PC-3 (cell line): ENCODE data around the gene PDS5A. TPM values are rescaled to one million over a fixed set of nuclear protein-coding genes. Genes with fewer than 3 reads are reported as not detected.
A peak's percentile ranks its signal among the peaks of the same experiment; 100 is the strongest.

Experiments
- ATAC-seq: fragments of 200-7000 bp; cut with Tn5 transposase; 2 replicates; pipeline ENCODE4 v1.9.1; 2020; ENCODE audit warnings: mild to moderate bottlenecking, moderate library complexity
- BruUV-seq: library from RNA; stranded (reverse); fragments of 400-500 nt; replicated peaks from 2 replicates; lab custom pipeline; 2021; lab: Mats Ljungman, UMichigan
- CTCF ChIA-PET: fragments of 300-600 bp; sonication (Branson Sonifier 250); formaldehyde crosslinking; loops from one replicate; lab custom pipeline; 2022; ENCODE audit warnings: antibody characterized with exemption; lab: Charles Lee
- POLR2A ChIA-PET: fragments of 300-600 bp; sonication (Branson Sonifier 250); formaldehyde crosslinking; loops from one replicate; lab custom pipeline; 2022; ENCODE audit warnings: antibody characterized with exemption; ENCODE audit not compliant: unreplicated experiment; lab: Charles Lee
- DNase-seq: peaks from one replicate; pipeline ENCODE4 v3.0.0-alpha.2; 2015
- H2AFZ ChIP-seq: fragments of 300-600 bp; sonication (generic); 2 replicates; pipeline ENCODE4 v1.6.0; 2016; ENCODE audit warnings: antibody characterized with exemption, low read length
- H3F3A ChIP-seq: fragments of 300-600 bp; sonication (generic); one replicate; pipeline ENCODE4 v1.6.0; 2017; ENCODE audit warnings: antibody characterized with exemption, low read length, control low read depth, mild to moderate bottlenecking; ENCODE audit not compliant: unreplicated experiment
- H3K27ac ChIP-seq: fragments of 300-600 bp; sonication (generic); 2 replicates; pipeline ENCODE4 v1.5.1; 2016; ENCODE audit warnings: mild to moderate bottlenecking, low read length
- H3K27me3 ChIP-seq: fragments of 300-600 bp; sonication (generic); 2 replicates; pipeline ENCODE4 v1.6.1; 2016; ENCODE audit warnings: low read length, mixed read lengths
- H3K36me3 ChIP-seq: fragments of 300-600 bp; sonication (generic); 2 replicates; pipeline ENCODE4 v1.6.1; 2016; ENCODE audit warnings: low read depth, mixed run types, low read length, mixed read lengths
- H3K4me1 ChIP-seq: fragments of 300-600 bp; sonication (generic); 2 replicates; pipeline ENCODE4 v1.5.1; 2016; ENCODE audit warnings: low read length; ENCODE audit not compliant: insufficient read depth
- H3K4me2 ChIP-seq: fragments of 300-600 bp; sonication (generic); 2 replicates; pipeline ENCODE4 v1.6.0; 2016; ENCODE audit warnings: low read length
- H3K4me3 ChIP-seq: fragments of 300-600 bp; sonication (generic); 2 replicates; pipeline ENCODE4 v1.5.1; 2016; ENCODE audit warnings: mild to moderate bottlenecking, low read length, mixed read lengths
- H3K79me2 ChIP-seq: fragments of 300-600 bp; sonication (generic); 2 replicates; pipeline ENCODE4 v1.6.1; 2017; ENCODE audit warnings: low read length, mixed read lengths
- H3K9ac ChIP-seq: fragments of 300-600 bp; sonication (generic); 2 replicates; pipeline ENCODE4 v1.6.0; 2016; ENCODE audit warnings: mild to moderate bottlenecking, low read length
- H3K9me2 ChIP-seq: fragments of 300-600 bp; sonication (generic); replicated peaks from 2 replicates; pipeline ENCODE4 v1.6.1; 2016; ENCODE audit warnings: mixed run types, low read length, mixed read lengths
- H3K9me3 ChIP-seq: fragments of 300-600 bp; sonication (generic); 2 replicates; pipeline ENCODE4 v1.6.1; 2016; ENCODE audit warnings: low read length, mixed read lengths
- H4K20me1 ChIP-seq: fragments of 300-600 bp; sonication (generic); 2 replicates; pipeline ENCODE4 v1.6.1; 2016; ENCODE audit warnings: low read length, mixed read lengths
- EZH2 ChIP-seq: fragments of 300-600 bp; sonication (generic); IDR thresholded peaks from one replicate; pipeline ENCODE4 v1.6.1; 2017; ENCODE audit warnings: antibody characterized with exemption, mild to moderate bottlenecking, low read length; ENCODE audit not compliant: unreplicated experiment
- EZH2phosphoT487 ChIP-seq: fragments of 300-600 bp; sonication (generic); IDR thresholded peaks from 2 replicates; pipeline ENCODE4 v1.6.1; 2018; ENCODE audit warnings: mild to moderate bottlenecking, antibody characterized with exemption, low read length, borderline replicate concordance
- intact Hi-C: fragments of 100-400 bp; cut with micrococcal nuclease; formaldehyde crosslinking; loops from 2 replicates; pipeline ENCODE4 v1.9.0; 2023
- total RNA-seq: library from RNA; depleted of rRNA; stranded (reverse); fragments of >200 nt; gene quantifications from 2 replicates; pipeline ENCODE4 v1.2.3, GENCODE V29; 2014
- TF ChIP-seq, protein P1 (sequence below): fragments of 300-600 bp; sonication (generic); conservative IDR thresholded peaks from 2 replicates; pipeline ENCODE4 v1.5.1; 2017; ENCODE audit warnings: antibody characterized with exemption, low read depth, mild to moderate bottlenecking, low read length

Gene PDS5A
- total RNA-seq, 1 experiment from 2014 or later: 39.9 TPM

DNA sequence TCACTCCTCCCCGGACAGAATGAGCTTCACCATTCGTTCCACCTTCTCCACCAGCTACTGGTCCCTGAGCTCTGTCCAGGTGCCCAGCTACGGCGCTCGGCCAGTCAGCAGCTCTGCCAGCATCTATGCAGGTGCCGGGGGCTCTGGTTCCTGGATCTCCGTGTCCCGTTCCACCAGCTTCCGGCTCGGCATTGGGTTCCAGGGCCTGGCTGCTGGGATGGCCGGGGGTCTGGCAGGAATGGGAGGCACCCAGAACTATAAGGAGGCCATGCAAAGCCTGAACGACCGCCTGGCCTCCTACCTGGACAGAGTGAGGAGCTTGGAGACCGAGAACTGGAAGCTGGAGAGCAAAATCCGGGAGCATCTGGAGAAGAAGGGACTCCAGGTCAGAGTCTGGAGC, 42.5 kb upstream of the PDS5A start:
- no peak overlapping the region for H3K9ac ChIP-seq
- H3K27me3 ChIP-seq: no peaks in the 10 kb centered on the region
- CTCF ChIA-PET: interaction anchor here (0.6 kb wide), 1 partner anchor 34 kb away, joined by 5 read pairs; no protein-coding TSS in a partner anchor
- no peaks in the 10 kb centered on the region for H3F3A ChIP-seq
- TF ChIP-seq, protein P1, sequence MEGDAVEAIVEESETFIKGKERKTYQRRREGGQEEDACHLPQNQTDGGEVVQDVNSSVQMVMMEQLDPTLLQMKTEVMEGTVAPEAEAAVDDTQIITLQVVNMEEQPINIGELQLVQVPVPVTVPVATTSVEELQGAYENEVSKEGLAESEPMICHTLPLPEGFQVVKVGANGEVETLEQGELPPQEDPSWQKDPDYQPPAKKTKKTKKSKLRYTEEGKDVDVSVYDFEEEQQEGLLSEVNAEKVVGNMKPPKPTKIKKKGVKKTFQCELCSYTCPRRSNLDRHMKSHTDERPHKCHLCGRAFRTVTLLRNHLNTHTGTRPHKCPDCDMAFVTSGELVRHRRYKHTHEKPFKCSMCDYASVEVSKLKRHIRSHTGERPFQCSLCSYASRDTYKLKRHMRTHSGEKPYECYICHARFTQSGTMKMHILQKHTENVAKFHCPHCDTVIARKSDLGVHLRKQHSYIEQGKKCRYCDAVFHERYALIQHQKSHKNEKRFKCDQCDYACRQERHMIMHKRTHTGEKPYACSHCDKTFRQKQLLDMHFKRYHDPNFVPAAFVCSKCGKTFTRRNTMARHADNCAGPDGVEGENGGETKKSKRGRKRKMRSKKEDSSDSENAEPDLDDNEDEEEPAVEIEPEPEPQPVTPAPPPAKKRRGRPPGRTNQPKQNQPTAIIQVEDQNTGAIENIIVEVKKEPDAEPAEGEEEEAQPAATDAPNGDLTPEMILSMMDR: no peak
- TF ChIP-seq EZH2 (no peak), EZH2phosphoT487 (no peak)
- no peaks in the 10 kb centered on the region for H3K9me3 ChIP-seq
- POLR2A ChIA-PET: no interaction called here
- no peaks in the 10 kb centered on the region for H3K9me2 ChIP-seq
- intact Hi-C loops: no loop called here
- H4K20me1 ChIP-seq: no peaks in the 10 kb centered on the region
- no peaks in the 10 kb centered on the region for H3K79me2 ChIP-seq
- no peak overlapping the region for H2AFZ ChIP-seq
- no TSS peak for BruUV-seq
- no peak overlapping the region for H3K4me2 ChIP-seq
- DNase-seq: no peak
- no peaks in the 10 kb centered on the region for H3K36me3 ChIP-seq
- H3K27ac ChIP-seq: no peak overlapping the region
- H3K4me3 ChIP-seq: no peak overlapping the region
- no peaks in the 10 kb centered on the region for H3K4me1 ChIP-seq
- no peak for ATAC-seq

DNA sequence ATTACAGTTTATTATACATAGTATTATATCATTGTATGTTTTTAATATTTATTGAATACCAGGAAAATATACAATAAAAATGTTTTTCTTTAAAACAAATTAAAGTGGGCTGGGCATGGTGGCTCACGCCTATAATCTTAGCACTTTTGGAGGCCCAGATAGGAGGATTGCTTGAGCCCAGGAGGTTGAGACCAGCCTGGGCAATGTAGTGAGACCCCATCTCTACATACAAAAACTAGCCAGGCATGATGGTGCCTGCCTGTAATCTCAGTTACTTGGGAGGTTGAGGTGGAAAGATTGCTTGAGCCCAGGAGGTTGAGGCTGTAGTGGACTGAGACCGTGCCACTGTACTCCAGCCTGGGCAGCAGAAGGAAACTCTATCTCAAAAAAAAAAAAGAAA, 38.3 kb upstream of the PDS5A start:
- Histone ChIP-seq H2AFZ (no peak overlapping the region), H3K4me1 (no peaks in the 10 kb centered on the region), H3K36me3 (no peaks in the 10 kb centered on the region), H3K4me3 (no peak overlapping the region), H3K9ac (no peak overlapping the region), H3K4me2 (no peak overlapping the region), H3K27me3 (no peaks in the 10 kb centered on the region), H3K9me2 (no peaks in the 10 kb centered on the region), H3F3A (no peaks in the 10 kb centered on the region), H4K20me1 (no peaks in the 10 kb centered on the region), H3K9me3 (no peaks in the 10 kb centered on the region), H3K79me2 (no peaks in the 10 kb centered on the region), H3K27ac (no peak overlapping the region)
- ChIA-PET CTCF (interaction anchor here (0.6 kb wide), 1 partner anchor 268 kb away, joined by 3 read pairs; no protein-coding TSS in a partner anchor), POLR2A (no interaction called here)
- DNase-seq (no peak), ATAC-seq (no peak)
- intact Hi-C loops: no loop called here
- BruUV-seq: no TSS peak
- TF ChIP-seq, protein P1: no peak
- TF ChIP-seq EZH2phosphoT487: no peak
- TF ChIP-seq EZH2: no peak

DNA sequence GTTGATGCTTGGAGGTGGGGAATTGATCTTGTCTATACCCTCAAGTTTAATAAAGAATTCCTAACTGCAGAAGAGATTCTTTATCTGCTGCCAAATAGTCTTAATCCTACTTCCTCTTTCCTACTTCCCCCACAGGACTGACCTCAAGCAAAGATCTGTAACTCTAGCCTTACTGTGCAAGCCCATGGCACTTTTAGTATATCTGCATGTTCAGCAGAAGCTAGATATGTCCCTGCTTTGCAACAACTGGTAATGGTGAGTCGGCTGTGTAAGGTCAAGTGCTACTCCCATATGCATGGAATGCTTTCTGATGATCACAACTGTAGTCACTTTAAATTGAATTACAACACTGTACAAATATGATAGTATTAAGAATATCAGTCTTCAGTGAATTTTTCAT, 26.3 kb upstream of the PDS5A start:
- Histone ChIP-seq H3K36me3 (no peaks in the 10 kb centered on the region), H3K27ac (no peak overlapping the region), H3K79me2 (no peaks in the 10 kb centered on the region), H3K4me1 (no peaks in the 10 kb centered on the region), H2AFZ (no peak overlapping the region), H3F3A (no peaks in the 10 kb centered on the region), H3K9me3 (no peaks in the 10 kb centered on the region), H4K20me1 (no peaks in the 10 kb centered on the region), H3K4me3 (no peak overlapping the region), H3K9me2 (no peaks in the 10 kb centered on the region), H3K27me3 (no peaks in the 10 kb centered on the region), H3K4me2 (no peak overlapping the region), H3K9ac (no peak overlapping the region)
- DNase-seq (peak; percentile 20), ATAC-seq (no peak)
- ChIA-PET CTCF (no interaction called here), POLR2A (no interaction called here)
- TF ChIP-seq, protein P1: no peak
- TF ChIP-seq EZH2 (no peak), EZH2phosphoT487 (no peak)
- BruUV-seq: no TSS peak
- intact Hi-C loops: no loop called here
